ENCODE measurements around the gene DYNLL2.
"Not testable (repeated sequence)": the region's sequence is repeated elsewhere in the genome, so short reads cannot be mapped to it uniquely, and the experiment has no call there.

Gene DYNLL2

GRCh38 chr17:58107306-58107705, 24.1 kb downstream of the DYNLL2 start:
- no peak for DNase-seq

GRCh38 chr17:58109197-58109596, 26.0 kb downstream of the DYNLL2 start:
- no peak for DNase-seq

GRCh38 chr17:58110012-58110411, 26.8 kb downstream of the DYNLL2 start:
- DNase-seq: no peak

GRCh38 chr17:58111676-58112075, 28.5 kb downstream of the DYNLL2 start:
- DNase-seq: no peak

- DNase-seq: peak; percentile 80
Observed at GRCh38 chr17:58112970-58113631, 29.9 kb downstream of the DYNLL2 start.

GRCh38 chr17:58113947-58114346, 30.7 kb downstream of the DYNLL2 start:
- DNase-seq: no peak

- no peak for DNase-seq
Observed at GRCh38 chr17:58117382-58117781, 34.2 kb downstream of the DYNLL2 start.

GRCh38 chr17:58119491-58119890, 36.3 kb downstream of the DYNLL2 start:
- DNase-seq: no peak

GRCh38 chr17:58120195-58120822, 37.1 kb downstream of the DYNLL2 start:
- peak; percentile 75 for DNase-seq

- DNase-seq: peak; percentile 73
Observed at GRCh38 chr17:58121925-58122324, 38.7 kb downstream of the DYNLL2 start.

- no peak for DNase-seq
Observed at GRCh38 chr17:58127846-58128245, 44.6 kb downstream of the DYNLL2 start.

GRCh38 chr17:58132697-58133096, 49.5 kb downstream of the DYNLL2 start:
- not testable (repeated sequence) for DNase-seq

GRCh38 chr17:58136669-58137279, 53.6 kb downstream of the DYNLL2 start:
- peak; percentile 53 for DNase-seq

- DNase-seq: no peak
Observed at GRCh38 chr17:58141505-58141904, 58.3 kb downstream of the DYNLL2 start.

- not testable (repeated sequence) for DNase-seq
Observed at GRCh38 chr17:58143335-58143734, 60.1 kb downstream of the DYNLL2 start.

GRCh38 chr17:58144801-58145200, 61.6 kb downstream of the DYNLL2 start:
- DNase-seq: no peak

All from RPMI8226 (cell line).